K562 (cell line): ENCODE measurements around the gene PACSIN2. TPM values are rescaled to one million over a fixed set of nuclear protein-coding genes. Genes with fewer than 3 reads are reported as not detected.

Experiments
- ATAC-seq: fragments of 200-7000 bp; cut with Tn5 transposase; 3 replicates; pipeline ENCODE4 v1.9.1; 2020; ENCODE audit warnings: moderate library complexity
- BruUV-seq: library from RNA; stranded (reverse); fragments of 400-500 nt; replicated peaks from 2 replicates; lab custom pipeline; 2021; lab: Mats Ljungman, UMichigan
- CTCF ChIA-PET: fragments of 300-600 bp; formaldehyde crosslinking; extraction: SDS; loops from one replicate; lab custom pipeline; 2021; ENCODE audit warnings: low intra/inter-chr PET ratio; lab: Yijun Ruan, JAX
- POLR2A ChIA-PET: fragments of 300-600, 350-650 bp; sonication (Branson Sonifier 250); formaldehyde crosslinking; extraction: SDS; loops from one replicate; lab custom pipeline; 2021; ENCODE audit warnings: antibody characterized with exemption, inconsistent platforms; lab: Yijun Ruan, JAX
- DNase-seq, 4 experiments: peaks; one replicate each; pipeline versions ENCODE4 v3.0.0 to v3.0.0-alpha.2; 2011 to 2018; ENCODE audit warnings: low spot score in 3 of 4, mixed read lengths in 3 of 4; ENCODE audit errors: extremely low read depth in 1 of 4
- FAIRE-seq: peaks from 2 replicates; lab custom pipeline; 2011; peaks lifted over from hg19 to GRCh38; lab: Jason Lieb, UNC
- H2AFZ ChIP-seq: 2 replicates; pipeline ENCODE4 v1.6.0; 2011; ENCODE audit warnings: low read depth, low read length, control low read depth, inconsistent platforms
- H3K27ac ChIP-seq: fragments of 200-600 bp; 3 replicates; pipeline ENCODE4 v1.8.0; 2011; ENCODE audit warnings: low read depth, mild to moderate bottlenecking, control low read depth, inconsistent platforms, low read length, moderate library complexity, mixed read lengths; ENCODE audit errors: extremely low read depth
- H3K27me3 ChIP-seq, 2 experiments: fragments of 300-600 bp in 1 of 2; 2 replicates in 1 of 2; 3 replicates in 1 of 2; pipeline versions ENCODE4 v1.6.0 to v1.8.0; 2011; ENCODE audit warnings: inconsistent platforms in 2 of 2, low read length in 2 of 2, mild to moderate bottlenecking in 1 of 2, mixed read lengths in 1 of 2, moderate library complexity in 1 of 2; ENCODE audit not compliant: control insufficient read depth in 2 of 2, insufficient read depth in 2 of 2
- H3K36me3 ChIP-seq: fragments of 300-600 bp; 3 replicates; pipeline ENCODE4 v1.8.0; 2011; ENCODE audit warnings: mild to moderate bottlenecking, low read length, inconsistent platforms; ENCODE audit not compliant: control insufficient read depth, insufficient read depth
- H3K4me1 ChIP-seq, 2 experiments: fragments of 200-600 bp in 1 of 2; replicated peaks in 1 of 2; 2 replicates in 1 of 2; 3 replicates in 1 of 2; pipeline versions ENCODE4 v1.5.1 to v1.8.0; 2011; ENCODE audit warnings: inconsistent platforms in 2 of 2, low read length in 2 of 2, mild to moderate bottlenecking in 1 of 2, mixed read lengths in 1 of 2, moderate library complexity in 1 of 2; ENCODE audit not compliant: control insufficient read depth in 2 of 2, insufficient read depth in 2 of 2
- H3K4me2 ChIP-seq: 2 replicates; pipeline ENCODE4 v1.6.1; 2011; ENCODE audit warnings: low read length, control low read depth, inconsistent platforms, mixed read lengths; ENCODE audit not compliant: insufficient read depth
- H3K4me3 ChIP-seq: fragments of 200-600 bp; sonication (generic), shearing (Covaris generic); 2 replicates; pipeline ENCODE4 v1.5.1; 2016; ENCODE audit warnings: control low read depth, inconsistent platforms
- H3K79me2 ChIP-seq: fragments of 200-600 bp; 3 replicates; pipeline ENCODE4 v1.8.0; 2011; ENCODE audit warnings: low read length, inconsistent platforms; ENCODE audit not compliant: control insufficient read depth, insufficient read depth
- H3K9ac ChIP-seq, 2 experiments: 2 replicates each; pipeline versions ENCODE4 v1.6.0 to v1.6.1; 2011; ENCODE audit warnings: low read depth in 2 of 2, low read length in 2 of 2, control low read depth in 1 of 2, inconsistent platforms in 1 of 2, mild to moderate bottlenecking in 1 of 2, mixed read lengths in 1 of 2; ENCODE audit not compliant: insufficient read depth in 1 of 2
- H3K9me1 ChIP-seq: one replicate; pipeline ENCODE4 v1.6.0; 2011; ENCODE audit warnings: inconsistent platforms, mild to moderate bottlenecking, low read length, moderate library complexity; ENCODE audit not compliant: control insufficient read depth, insufficient read depth
- H3K9me3 ChIP-seq: replicated peaks from 2 replicates; pipeline ENCODE4 v1.5.1; 2011; ENCODE audit warnings: low read depth, low read length, inconsistent platforms; ENCODE audit not compliant: control insufficient read depth, insufficient read depth
- H4K20me1 ChIP-seq: replicated peaks from 2 replicates; pipeline ENCODE4 v1.6.1; 2011; ENCODE audit warnings: low read length, inconsistent platforms, mixed read lengths; ENCODE audit not compliant: control insufficient read depth, insufficient read depth
- MCM2 ChIP-seq: fragments of 450-650 bp; IDR thresholded peaks from 2 replicates; pipeline ENCODE4 v1.6.1; 2017; ENCODE audit warnings: low read depth, mild to moderate bottlenecking
- NR4A1 ChIP-seq, 2 experiments: fragments of 250-450 bp in 1 of 2; fragments of 450-650 bp in 1 of 2; sonication (Bioruptor Pico) in 1 of 2; IDR thresholded peaks; 2 replicates each; pipeline versions ENCODE4 v1.4.0 to v1.6.1; 2016 to 2020; ENCODE audit warnings: mild to moderate bottlenecking in 2 of 2, missing compliant biosample characterization in 1 of 2, missing genetic modification characterization in 1 of 2, moderate library complexity in 1 of 2
- POLR3A ChIP-seq: IDR thresholded peaks from 2 replicates; pipeline ENCODE4 v1.6.1; 2011; ENCODE audit warnings: borderline replicate concordance, mild to moderate bottlenecking, moderate library complexity; ENCODE audit not compliant: insufficient read length, insufficient read depth; ENCODE audit errors: extremely low read depth
- POLR3G ChIP-seq: IDR thresholded peaks from 2 replicates; pipeline ENCODE4 v1.6.1; 2011; ENCODE audit not compliant: insufficient read length, insufficient replicate concordance; ENCODE audit errors: extremely low read depth
- YBX1 ChIP-seq: fragments of 450-650 bp; IDR thresholded peaks from 2 replicates; pipeline ENCODE4 v1.7.1; 2016; ENCODE audit warnings: mild to moderate bottlenecking
- YY1 ChIP-seq, 3 experiments: IDR thresholded peaks; 2 replicates each; pipeline ENCODE4 v1.6.1; 2011; ENCODE audit warnings: low read length in 2 of 3, mild to moderate bottlenecking in 2 of 3, moderate library complexity in 2 of 3, borderline replicate concordance in 1 of 3, control low read depth in 1 of 3, low read depth in 1 of 3; ENCODE audit not compliant: insufficient read depth in 3 of 3, insufficient replicate concordance in 2 of 3, control insufficient read depth in 1 of 3, insufficient read length in 1 of 3; ENCODE audit errors: extremely low read depth in 1 of 3
- ZNF699 ChIP-seq: fragments of 250-450 bp; sonication (Bioruptor Pico); IDR thresholded peaks from 2 replicates; pipeline ENCODE4 v1.8.0; 2021; ENCODE audit warnings: mild to moderate bottlenecking, moderate library complexity; ENCODE audit not compliant: insufficient replicate concordance
- WGBS: fragments of 100-300 bp; shearing (Covaris generic); methylation state at CpG from one replicate; pipeline ENCODE4 v1.1.6; 2016; ENCODE audit warnings: low coverage, mixed read lengths; ENCODE audit not compliant: insufficient coverage; ENCODE audit errors: missing lambda C conversion rate; 5-methylcytosine and 5-hydroxymethylcytosine counted together
- in situ Hi-C: fragments of 300-500 bp; cut with MboI; formaldehyde crosslinking; loops from 4 replicates; pipeline ENCODE4 v1.15.0; 2018; ENCODE audit warnings: inconsistent platforms, mixed read lengths
- intact Hi-C: fragments of 100-400 bp; cut with micrococcal nuclease; formaldehyde crosslinking; loops from 2 replicates; pipeline ENCODE4 v1.14.2; 2022
- polyA plus RNA-seq, 8 experiments: library from polyadenylated mRNA; depleted of rRNA in 4 of 8; stranded (reverse) in 5 of 8; unstranded in 3 of 8; fragments of >200 nt; fragmentation: Nextera tagmentation in 2 of 8; fragmentation: Illumina TruSeq in 1 of 8; extraction: Ambion mirVana in 2 of 8; extraction: Trizol in 1 of 8; gene quantifications; 2 replicates each; pipeline versions ENCODE4 v1.2.1 to v1.2.3, GENCODE V29; 2011 to 2014; ENCODE audit warnings: inconsistent platforms in 1 of 8, missing spikeins in 1 of 8
- total RNA-seq, 7 experiments: library from RNA; depleted of rRNA in 6 of 7; stranded (reverse); fragments of >200 nt in 6 of 7; fragmentation: Illumina TruSeq in 2 of 7; extraction: Trizol in 2 of 7; gene quantifications; 2 replicates each; pipeline versions ENCODE4 v1.2.1 to v1.2.3, GENCODE V29; 2011 to 2021; ENCODE audit warnings: low replicate concordance in 1 of 7
- TF ChIP-seq, protein P1 (sequence below): fragments of 450-650 bp; formaldehyde crosslinking; IDR thresholded peaks from 2 replicates; pipeline ENCODE4 v1.4.0; 2022; ENCODE audit warnings: missing genetic modification characterization
- TF ChIP-seq, protein P2 (sequence below): fragments of 200-800 bp; sonication (Bioruptor generic); IDR thresholded peaks from 2 replicates; pipeline ENCODE4 v1.6.1; 2017; ENCODE audit warnings: missing genetic modification characterization, missing compliant biosample characterization
- TF ChIP-seq, protein P3 (sequence below): sonication (generic); formaldehyde crosslinking; IDR thresholded peaks from 2 replicates; pipeline ENCODE4 v1.8.1; 2022; ENCODE audit warnings: missing genetic modification reagents
- TF ChIP-seq, protein P4 (sequence below): fragments of 250-450 bp; sonication (Bioruptor Pico); IDR thresholded peaks from 2 replicates; pipeline ENCODE4 v1.4.0; 2020; ENCODE audit warnings: mild to moderate bottlenecking, moderate library complexity, borderline replicate concordance

The PACSIN2 gene
- total and polyA plus RNA-seq, 9 of the 15 experiments (the other 6 are each of a cell fraction or from before 2014, with no cell fraction given), result 0.45 to 45.1 (median 23.9) TPM

DNA sequence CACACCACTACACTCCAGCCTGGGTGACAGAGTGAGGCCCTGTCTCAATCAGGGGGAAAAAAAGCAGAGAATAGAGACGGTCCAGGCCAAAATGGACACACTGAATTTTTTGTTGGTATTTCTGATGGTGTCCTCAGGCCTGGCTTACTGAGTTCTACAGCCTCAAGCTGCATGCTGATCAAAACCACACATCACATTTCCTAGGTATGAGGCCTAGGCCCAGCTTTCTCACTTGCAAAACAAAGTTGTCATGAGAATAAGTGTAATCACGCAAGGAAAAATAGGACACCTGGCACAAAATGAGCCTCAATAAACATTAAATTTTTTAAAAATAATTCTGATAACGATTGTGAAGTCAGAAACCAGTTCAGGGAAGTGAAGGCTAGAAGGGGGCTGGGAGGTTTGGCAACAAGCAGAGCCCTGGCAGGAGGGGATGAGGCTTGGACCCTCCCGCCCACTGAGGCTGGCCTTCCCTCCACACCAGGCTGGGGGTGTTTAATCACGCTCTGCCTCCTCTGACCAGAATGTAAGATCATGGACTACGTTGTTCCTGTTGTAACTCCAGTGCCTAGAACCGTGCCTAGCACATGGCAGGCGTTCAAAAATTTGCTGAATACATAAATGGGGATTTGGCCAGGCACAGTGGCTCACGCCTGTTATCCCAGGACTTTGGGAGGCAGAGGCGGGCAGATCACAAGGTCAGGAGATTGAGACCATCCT, 18.1 kb downstream of the PACSIN2 start:
- Histone ChIP-seq H3K36me3 (no peaks in the 10 kb centered on the region; the same call in 2 of the 3 replicates), H3K27ac (no peak overlapping the region), H3K4me3 (no peak overlapping the region), H3K4me1 (peaks cover 8 to 20% of the 10 kb centered on the region in 2 experiments), H3K9me3 (no peaks in the 10 kb centered on the region), H3K9me1 (no peaks in the 10 kb centered on the region), H3K27me3 (no peaks in the 10 kb centered on the region), H3K79me2 (peaks cover 66% of the 10 kb centered on the region), H3K4me2 (no peak overlapping the region), H4K20me1 (no peaks in the 10 kb centered on the region; the same call in 1 of the 2 replicates), H3K9ac (no peak overlapping the region; a peak in 1 of 4 replicates), H2AFZ (no peak overlapping the region)
- ATAC-seq (no peak), DNase-seq (no peak), FAIRE-seq (no peak)
- intact Hi-C loops, result no loop called here
- ChIA-PET POLR2A (interaction anchor here (1.0 to 2.4 kb wide), 2 partner anchors 12 to 37 kb away, joined by 3 to 5 read pairs; no protein-coding TSS in a partner anchor), CTCF (no interaction called here)
- in situ Hi-C loops, result no loop called here
- no TSS peak for BruUV-seq
- WGBS, result 81% methylated on average over 9 of the region's 10 CpGs
- TF ChIP-seq YBX1, result no peak
- no peak for TF ChIP-seq POLR3A
- no peak for TF ChIP-seq POLR3G
- TF ChIP-seq, protein P1, sequence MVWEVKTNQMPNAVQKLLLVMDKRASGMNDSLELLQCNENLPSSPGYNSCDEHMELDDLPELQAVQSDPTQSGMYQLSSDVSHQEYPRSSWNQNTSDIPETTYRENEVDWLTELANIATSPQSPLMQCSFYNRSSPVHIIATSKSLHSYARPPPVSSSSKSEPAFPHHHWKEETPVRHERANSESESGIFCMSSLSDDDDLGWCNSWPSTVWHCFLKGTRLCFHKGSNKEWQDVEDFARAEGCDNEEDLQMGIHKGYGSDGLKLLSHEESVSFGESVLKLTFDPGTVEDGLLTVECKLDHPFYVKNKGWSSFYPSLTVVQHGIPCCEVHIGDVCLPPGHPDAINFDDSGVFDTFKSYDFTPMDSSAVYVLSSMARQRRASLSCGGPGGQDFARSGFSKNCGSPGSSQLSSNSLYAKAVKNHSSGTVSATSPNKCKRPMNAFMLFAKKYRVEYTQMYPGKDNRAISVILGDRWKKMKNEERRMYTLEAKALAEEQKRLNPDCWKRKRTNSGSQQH, result no peak
- TF ChIP-seq, protein P2, sequence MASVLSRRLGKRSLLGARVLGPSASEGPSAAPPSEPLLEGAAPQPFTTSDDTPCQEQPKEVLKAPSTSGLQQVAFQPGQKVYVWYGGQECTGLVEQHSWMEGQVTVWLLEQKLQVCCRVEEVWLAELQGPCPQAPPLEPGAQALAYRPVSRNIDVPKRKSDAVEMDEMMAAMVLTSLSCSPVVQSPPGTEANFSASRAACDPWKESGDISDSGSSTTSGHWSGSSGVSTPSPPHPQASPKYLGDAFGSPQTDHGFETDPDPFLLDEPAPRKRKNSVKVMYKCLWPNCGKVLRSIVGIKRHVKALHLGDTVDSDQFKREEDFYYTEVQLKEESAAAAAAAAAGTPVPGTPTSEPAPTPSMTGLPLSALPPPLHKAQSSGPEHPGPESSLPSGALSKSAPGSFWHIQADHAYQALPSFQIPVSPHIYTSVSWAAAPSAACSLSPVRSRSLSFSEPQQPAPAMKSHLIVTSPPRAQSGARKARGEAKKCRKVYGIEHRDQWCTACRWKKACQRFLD (CRISPR knock-in tag), result no peak
- TF ChIP-seq NR4A1 (CRISPR knock-in tag; IDR thresholded peaks at IDR 0.05), result no peak
- TF ChIP-seq NR4A1 (tag; IDR thresholded peaks at IDR 0.05), result no peak
- no peak for TF ChIP-seq YY1 (IDR thresholded peaks at IDR 0.05; ENCODE audit: borderline replicate concordance in 1 of 3, control insufficient read depth in 1 of 3, extremely low read depth in 1 of 3, insufficient read depth in 3 of 3, insufficient read length in 1 of 3, insufficient replicate concordance in 2 of 3, low read depth in 1 of 3, low read length in 2 of 3)
- TF ChIP-seq, protein P3, sequence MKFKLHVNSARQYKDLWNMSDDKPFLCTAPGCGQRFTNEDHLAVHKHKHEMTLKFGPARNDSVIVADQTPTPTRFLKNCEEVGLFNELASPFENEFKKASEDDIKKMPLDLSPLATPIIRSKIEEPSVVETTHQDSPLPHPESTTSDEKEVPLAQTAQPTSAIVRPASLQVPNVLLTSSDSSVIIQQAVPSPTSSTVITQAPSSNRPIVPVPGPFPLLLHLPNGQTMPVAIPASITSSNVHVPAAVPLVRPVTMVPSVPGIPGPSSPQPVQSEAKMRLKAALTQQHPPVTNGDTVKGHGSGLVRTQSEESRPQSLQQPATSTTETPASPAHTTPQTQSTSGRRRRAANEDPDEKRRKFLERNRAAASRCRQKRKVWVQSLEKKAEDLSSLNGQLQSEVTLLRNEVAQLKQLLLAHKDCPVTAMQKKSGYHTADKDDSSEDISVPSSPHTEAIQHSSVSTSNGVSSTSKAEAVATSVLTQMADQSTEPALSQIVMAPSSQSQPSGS (CRISPR knock-in tag), result no peak
- TF ChIP-seq MCM2, result no peak
- TF ChIP-seq ZNF699 (CRISPR knock-in tag), result no peak
- TF ChIP-seq, protein P4, sequence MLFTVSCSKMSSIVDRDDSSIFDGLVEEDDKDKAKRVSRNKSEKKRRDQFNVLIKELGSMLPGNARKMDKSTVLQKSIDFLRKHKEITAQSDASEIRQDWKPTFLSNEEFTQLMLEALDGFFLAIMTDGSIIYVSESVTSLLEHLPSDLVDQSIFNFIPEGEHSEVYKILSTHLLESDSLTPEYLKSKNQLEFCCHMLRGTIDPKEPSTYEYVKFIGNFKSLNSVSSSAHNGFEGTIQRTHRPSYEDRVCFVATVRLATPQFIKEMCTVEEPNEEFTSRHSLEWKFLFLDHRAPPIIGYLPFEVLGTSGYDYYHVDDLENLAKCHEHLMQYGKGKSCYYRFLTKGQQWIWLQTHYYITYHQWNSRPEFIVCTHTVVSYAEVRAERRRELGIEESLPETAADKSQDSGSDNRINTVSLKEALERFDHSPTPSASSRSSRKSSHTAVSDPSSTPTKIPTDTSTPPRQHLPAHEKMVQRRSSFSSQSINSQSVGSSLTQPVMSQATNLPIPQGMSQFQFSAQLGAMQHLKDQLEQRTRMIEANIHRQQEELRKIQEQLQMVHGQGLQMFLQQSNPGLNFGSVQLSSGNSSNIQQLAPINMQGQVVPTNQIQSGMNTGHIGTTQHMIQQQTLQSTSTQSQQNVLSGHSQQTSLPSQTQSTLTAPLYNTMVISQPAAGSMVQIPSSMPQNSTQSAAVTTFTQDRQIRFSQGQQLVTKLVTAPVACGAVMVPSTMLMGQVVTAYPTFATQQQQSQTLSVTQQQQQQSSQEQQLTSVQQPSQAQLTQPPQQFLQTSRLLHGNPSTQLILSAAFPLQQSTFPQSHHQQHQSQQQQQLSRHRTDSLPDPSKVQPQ (CRISPR knock-in tag), result no peak
